K562 (cell line): ENCODE results near the gene OSBPL7. TPM values are rescaled to one million over a fixed set of nuclear protein-coding genes. Genes with fewer than 3 reads are reported as not detected.

Experiments
- ATAC-seq: fragments of 200-7000 bp; cut with Tn5 transposase; 3 replicates; pipeline ENCODE4 v1.9.1; 2020; ENCODE audit warnings: moderate library complexity
- BruUV-seq: library from RNA; stranded (reverse); fragments of 400-500 nt; replicated peaks from 2 replicates; lab custom pipeline; 2021; lab: Mats Ljungman, UMichigan
- CTCF ChIA-PET: fragments of 300-600 bp; formaldehyde crosslinking; extraction: SDS; loops from one replicate; lab custom pipeline; 2021; ENCODE audit warnings: low intra/inter-chr PET ratio; lab: Yijun Ruan, JAX
- POLR2A ChIA-PET: fragments of 300-600, 350-650 bp; sonication (Branson Sonifier 250); formaldehyde crosslinking; extraction: SDS; loops from one replicate; lab custom pipeline; 2021; ENCODE audit warnings: antibody characterized with exemption, inconsistent platforms; lab: Yijun Ruan, JAX
- DNase-seq, 4 experiments: peaks; one replicate each; pipeline versions ENCODE4 v3.0.0 to v3.0.0-alpha.2; 2011 to 2018; ENCODE audit warnings: low spot score in 3 of 4, mixed read lengths in 3 of 4; ENCODE audit errors: extremely low read depth in 1 of 4
- FAIRE-seq: peaks from 2 replicates; lab custom pipeline; 2011; peaks lifted over from hg19 to GRCh38; lab: Jason Lieb, UNC
- H2AFZ ChIP-seq: 2 replicates; pipeline ENCODE4 v1.6.0; 2011; ENCODE audit warnings: low read depth, low read length, control low read depth, inconsistent platforms
- H3K27ac ChIP-seq: fragments of 200-600 bp; 3 replicates; pipeline ENCODE4 v1.8.0; 2011; ENCODE audit warnings: low read depth, mild to moderate bottlenecking, control low read depth, inconsistent platforms, low read length, moderate library complexity, mixed read lengths; ENCODE audit errors: extremely low read depth
- H3K27me3 ChIP-seq, 2 experiments: fragments of 300-600 bp in 1 of 2; 2 replicates in 1 of 2; 3 replicates in 1 of 2; pipeline versions ENCODE4 v1.6.0 to v1.8.0; 2011; ENCODE audit warnings: inconsistent platforms in 2 of 2, low read length in 2 of 2, mild to moderate bottlenecking in 1 of 2, mixed read lengths in 1 of 2, moderate library complexity in 1 of 2; ENCODE audit not compliant: control insufficient read depth in 2 of 2, insufficient read depth in 2 of 2
- H3K36me3 ChIP-seq: fragments of 300-600 bp; 3 replicates; pipeline ENCODE4 v1.8.0; 2011; ENCODE audit warnings: mild to moderate bottlenecking, low read length, inconsistent platforms; ENCODE audit not compliant: control insufficient read depth, insufficient read depth
- H3K4me1 ChIP-seq, 2 experiments: fragments of 200-600 bp in 1 of 2; replicated peaks in 1 of 2; 2 replicates in 1 of 2; 3 replicates in 1 of 2; pipeline versions ENCODE4 v1.5.1 to v1.8.0; 2011; ENCODE audit warnings: inconsistent platforms in 2 of 2, low read length in 2 of 2, mild to moderate bottlenecking in 1 of 2, mixed read lengths in 1 of 2, moderate library complexity in 1 of 2; ENCODE audit not compliant: control insufficient read depth in 2 of 2, insufficient read depth in 2 of 2
- H3K4me2 ChIP-seq: 2 replicates; pipeline ENCODE4 v1.6.1; 2011; ENCODE audit warnings: low read length, control low read depth, inconsistent platforms, mixed read lengths; ENCODE audit not compliant: insufficient read depth
- H3K4me3 ChIP-seq: fragments of 200-600 bp; sonication (generic), shearing (Covaris generic); 2 replicates; pipeline ENCODE4 v1.5.1; 2016; ENCODE audit warnings: control low read depth, inconsistent platforms
- H3K79me2 ChIP-seq: fragments of 200-600 bp; 3 replicates; pipeline ENCODE4 v1.8.0; 2011; ENCODE audit warnings: low read length, inconsistent platforms; ENCODE audit not compliant: control insufficient read depth, insufficient read depth
- H3K9ac ChIP-seq, 2 experiments: 2 replicates each; pipeline versions ENCODE4 v1.6.0 to v1.6.1; 2011; ENCODE audit warnings: low read depth in 2 of 2, low read length in 2 of 2, control low read depth in 1 of 2, inconsistent platforms in 1 of 2, mild to moderate bottlenecking in 1 of 2, mixed read lengths in 1 of 2; ENCODE audit not compliant: insufficient read depth in 1 of 2
- H3K9me1 ChIP-seq: one replicate; pipeline ENCODE4 v1.6.0; 2011; ENCODE audit warnings: inconsistent platforms, mild to moderate bottlenecking, low read length, moderate library complexity; ENCODE audit not compliant: control insufficient read depth, insufficient read depth
- H3K9me3 ChIP-seq: replicated peaks from 2 replicates; pipeline ENCODE4 v1.5.1; 2011; ENCODE audit warnings: low read depth, low read length, inconsistent platforms; ENCODE audit not compliant: control insufficient read depth, insufficient read depth
- H4K20me1 ChIP-seq: replicated peaks from 2 replicates; pipeline ENCODE4 v1.6.1; 2011; ENCODE audit warnings: low read length, inconsistent platforms, mixed read lengths; ENCODE audit not compliant: control insufficient read depth, insufficient read depth
- DDX20 ChIP-seq: fragments of 450-650 bp; IDR thresholded peaks from 2 replicates; pipeline ENCODE4 v1.6.1; 2016; ENCODE audit warnings: missing genetic modification characterization, low read depth, mild to moderate bottlenecking, missing compliant biosample characterization, moderate library complexity
- FIP1L1 ChIP-seq: fragments of 200-400 bp; formaldehyde crosslinking; IDR thresholded peaks from 2 replicates; pipeline ENCODE4 v1.6.1; 2018; ENCODE audit warnings: mild to moderate bottlenecking, low read depth, low read length; ENCODE audit not compliant: poor library complexity, severe bottlenecking
- KAT8 ChIP-seq: fragments of 450-650 bp; IDR thresholded peaks from 2 replicates; pipeline ENCODE4 v1.6.1; 2016; ENCODE audit warnings: low read depth, mild to moderate bottlenecking
- SAP30 ChIP-seq: fragments of 200-600 bp; sonication (generic); IDR thresholded peaks from 2 replicates; pipeline ENCODE4 v1.6.1; 2012; ENCODE audit warnings: borderline replicate concordance, low read depth, mild to moderate bottlenecking, moderate library complexity, low read length, control low read depth, inconsistent platforms; ENCODE audit not compliant: insufficient read depth, poor library complexity, severe bottlenecking
- SIX5 ChIP-seq, 2 experiments: IDR thresholded peaks; 2 replicates each; pipeline ENCODE4 v1.6.1; 2011; ENCODE audit warnings: low read length in 2 of 2, borderline replicate concordance in 1 of 2, low read depth in 1 of 2, mild to moderate bottlenecking in 1 of 2, moderate library complexity in 1 of 2; ENCODE audit not compliant: insufficient read depth in 1 of 2
- SMARCA4 ChIP-seq: fragments of 450-650 bp; IDR thresholded peaks from 2 replicates; pipeline ENCODE4 v1.6.1; 2016
- SUPT5H ChIP-seq: fragments of 450-650 bp; IDR thresholded peaks from 2 replicates; pipeline ENCODE4 v1.6.1; 2016
- TSHZ1 ChIP-seq: fragments of 250-450 bp; sonication (Bioruptor Pico); IDR thresholded peaks from 2 replicates; pipeline ENCODE4 v1.4.0; 2020; ENCODE audit warnings: mild to moderate bottlenecking, moderate library complexity
- ZNF165 ChIP-seq: fragments of 250-450 bp; sonication (Bioruptor Pico); IDR thresholded peaks from 2 replicates; pipeline ENCODE4 v1.4.0; 2020; ENCODE audit warnings: borderline replicate concordance
- WGBS: fragments of 100-300 bp; shearing (Covaris generic); methylation state at CpG from one replicate; pipeline ENCODE4 v1.1.6; 2016; ENCODE audit warnings: low coverage, mixed read lengths; ENCODE audit not compliant: insufficient coverage; ENCODE audit errors: missing lambda C conversion rate; 5-methylcytosine and 5-hydroxymethylcytosine counted together
- in situ Hi-C: fragments of 300-500 bp; cut with MboI; formaldehyde crosslinking; loops from 4 replicates; pipeline ENCODE4 v1.15.0; 2018; ENCODE audit warnings: inconsistent platforms, mixed read lengths
- intact Hi-C: fragments of 100-400 bp; cut with micrococcal nuclease; formaldehyde crosslinking; loops from 2 replicates; pipeline ENCODE4 v1.14.2; 2022
- polyA plus RNA-seq, 8 experiments: library from polyadenylated mRNA; depleted of rRNA in 4 of 8; stranded (reverse) in 5 of 8; unstranded in 3 of 8; fragments of >200 nt; fragmentation: Nextera tagmentation in 2 of 8; fragmentation: Illumina TruSeq in 1 of 8; extraction: Ambion mirVana in 2 of 8; extraction: Trizol in 1 of 8; gene quantifications; 2 replicates each; pipeline versions ENCODE4 v1.2.1 to v1.2.3, GENCODE V29; 2011 to 2014; ENCODE audit warnings: inconsistent platforms in 1 of 8, missing spikeins in 1 of 8
- total RNA-seq, 7 experiments: library from RNA; depleted of rRNA in 6 of 7; stranded (reverse); fragments of >200 nt in 6 of 7; fragmentation: Illumina TruSeq in 2 of 7; extraction: Trizol in 2 of 7; gene quantifications; 2 replicates each; pipeline versions ENCODE4 v1.2.1 to v1.2.3, GENCODE V29; 2011 to 2021; ENCODE audit warnings: low replicate concordance in 1 of 7
- TF ChIP-seq, protein P1 (sequence below): fragments of 450-650 bp; formaldehyde crosslinking; IDR thresholded peaks from 2 replicates; pipeline ENCODE4 v1.4.0; 2020; ENCODE audit warnings: mild to moderate bottlenecking, mixed read lengths

OSBPL7 gene
- total and polyA plus RNA-seq, 9 of the 15 experiments (the other 6 are each of a cell fraction or from before 2014, with no cell fraction given): 0.32 to 11.9 (median 5.8) TPM

DNA sequence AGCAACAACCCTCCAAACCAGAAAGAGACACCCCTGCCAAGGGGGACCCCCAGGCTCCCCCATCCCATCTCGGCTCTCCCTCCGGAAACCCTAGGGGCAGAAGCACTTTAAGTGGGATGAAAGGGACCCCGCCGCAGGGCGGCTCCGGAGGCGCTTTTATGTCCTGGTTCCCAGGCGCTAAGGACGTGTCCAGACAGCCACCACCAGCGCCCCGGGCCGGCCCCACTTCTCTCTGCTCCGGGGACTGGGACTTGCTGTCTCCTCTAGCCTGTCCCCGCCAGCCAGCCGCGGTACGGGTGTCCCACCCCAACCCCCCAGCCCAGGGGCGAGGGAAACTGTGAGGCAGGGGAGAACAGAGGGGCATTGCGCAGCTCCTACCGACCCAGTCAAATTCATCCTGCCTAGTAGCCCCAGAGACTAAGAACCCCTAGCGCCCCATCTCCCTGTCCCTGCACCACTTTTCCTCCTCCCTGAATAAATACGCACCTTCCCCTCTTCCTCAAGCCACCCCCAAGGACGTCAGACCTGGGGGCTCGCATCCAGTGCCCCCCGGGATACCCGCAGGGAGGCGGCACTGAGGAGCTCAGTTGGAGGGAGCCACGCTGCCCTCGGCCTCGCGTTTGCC lies 25.2 kb upstream of the OSBPL7 start (continued):
- TF ChIP-seq SMARCA4 (no peak), FIP1L1 (no peak), SIX5 (IDR thresholded peaks at IDR 0.05; ENCODE audit: borderline replicate concordance in 1 of 2, insufficient read depth in 1 of 2, low read depth in 1 of 2, low read length in 2 of 2) (no peak), SAP30 (no peak), KAT8 (no peak)

- H3K4me1 ChIP-seq: peaks cover 40 to 56% of the 10 kb centered on the region in 2 experiments
These were observed 24.1 kb upstream of the OSBPL7 start for GRCh38 chr17:47845716-47846075.

More at GRCh38 chr17:47845716-47846075, 24.1 kb upstream of the OSBPL7 start:
- no peak for DNase-seq
- Histone ChIP-seq H2AFZ (no peak overlapping the region), H3K79me2 (peaks cover 20% of the 10 kb centered on the region), H4K20me1 (no peaks in the 10 kb centered on the region), H3K9me1 (no peaks in the 10 kb centered on the region), H3K27me3 (no peaks in the 10 kb centered on the region), H3K36me3 (no peaks in the 10 kb centered on the region; the same call in 2 of the 3 replicates), H3K4me3 (no peak overlapping the region), H3K9ac (no peak overlapping the region), H3K4me2 (no peak overlapping the region)
- CTCF ChIA-PET: interaction anchor here (0.7 to 5.9 kb wide), 2 partner anchors 44 to 228 kb away, joined by 3 to 171 read pairs; no protein-coding TSS in a partner anchor
- POLR2A ChIA-PET: interaction anchor here (0.5 to 1.7 kb wide), 7 partner anchors 9 to 50 kb away, joined by 3 to 12 read pairs (median 3); no protein-coding TSS in a partner anchor
- intact Hi-C loops: loop anchor here (10.0 kb wide), 1 partner anchor 289 kb away; no protein-coding TSS in a partner anchor
- 44% methylated on average over 3 of the region's 3 CpGs for WGBS
- in situ Hi-C loops: no loop called here
- TF ChIP-seq SUPT5H (no peak), TSHZ1 (CRISPR knock-in tag) (no peak), DDX20 (tag) (no peak), ZNF165 (CRISPR knock-in tag) (no peak)
- TF ChIP-seq, protein P1, sequence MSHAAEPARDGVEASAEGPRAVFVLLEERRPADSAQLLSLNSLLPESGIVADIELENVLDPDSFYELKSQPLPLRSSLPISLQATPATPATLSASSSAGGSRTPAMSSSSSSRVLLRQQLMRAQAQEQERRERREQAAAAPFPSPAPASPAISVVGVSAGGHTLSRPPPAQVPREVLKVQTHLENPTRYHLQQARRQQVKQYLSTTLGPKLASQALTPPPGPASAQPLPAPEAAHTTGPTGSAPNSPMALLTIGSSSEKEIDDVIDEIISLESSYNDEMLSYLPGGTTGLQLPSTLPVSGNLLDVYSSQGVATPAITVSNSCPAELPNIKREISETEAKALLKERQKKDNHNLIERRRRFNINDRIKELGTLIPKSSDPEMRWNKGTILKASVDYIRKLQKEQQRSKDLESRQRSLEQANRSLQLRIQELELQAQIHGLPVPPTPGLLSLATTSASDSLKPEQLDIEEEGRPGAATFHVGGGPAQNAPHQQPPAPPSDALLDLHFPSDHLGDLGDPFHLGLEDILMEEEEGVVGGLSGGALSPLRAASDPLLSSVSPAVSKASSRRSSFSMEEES: no peak
- TF ChIP-seq, all 486 proteins: peak for 0
- ATAC-seq (no peak), FAIRE-seq (no peak)
- Histone ChIP-seq H3K9me3 (no peaks in the 10 kb centered on the region), H3K27ac (no peak overlapping the region)
- BruUV-seq: no TSS peak
